HG03342 (cell line): Measurements from ENCODE around the gene IFRD2.

Source experiments
- ATAC-seq: cut with Tn5 transposase; IDR thresholded peaks from one replicate; pipeline ENCODE4 v1.9.1; 2021; ENCODE audit warnings: mild to moderate bottlenecking, moderate library complexity; ENCODE audit not compliant: unreplicated experiment

Gene IFRD2

DNA sequence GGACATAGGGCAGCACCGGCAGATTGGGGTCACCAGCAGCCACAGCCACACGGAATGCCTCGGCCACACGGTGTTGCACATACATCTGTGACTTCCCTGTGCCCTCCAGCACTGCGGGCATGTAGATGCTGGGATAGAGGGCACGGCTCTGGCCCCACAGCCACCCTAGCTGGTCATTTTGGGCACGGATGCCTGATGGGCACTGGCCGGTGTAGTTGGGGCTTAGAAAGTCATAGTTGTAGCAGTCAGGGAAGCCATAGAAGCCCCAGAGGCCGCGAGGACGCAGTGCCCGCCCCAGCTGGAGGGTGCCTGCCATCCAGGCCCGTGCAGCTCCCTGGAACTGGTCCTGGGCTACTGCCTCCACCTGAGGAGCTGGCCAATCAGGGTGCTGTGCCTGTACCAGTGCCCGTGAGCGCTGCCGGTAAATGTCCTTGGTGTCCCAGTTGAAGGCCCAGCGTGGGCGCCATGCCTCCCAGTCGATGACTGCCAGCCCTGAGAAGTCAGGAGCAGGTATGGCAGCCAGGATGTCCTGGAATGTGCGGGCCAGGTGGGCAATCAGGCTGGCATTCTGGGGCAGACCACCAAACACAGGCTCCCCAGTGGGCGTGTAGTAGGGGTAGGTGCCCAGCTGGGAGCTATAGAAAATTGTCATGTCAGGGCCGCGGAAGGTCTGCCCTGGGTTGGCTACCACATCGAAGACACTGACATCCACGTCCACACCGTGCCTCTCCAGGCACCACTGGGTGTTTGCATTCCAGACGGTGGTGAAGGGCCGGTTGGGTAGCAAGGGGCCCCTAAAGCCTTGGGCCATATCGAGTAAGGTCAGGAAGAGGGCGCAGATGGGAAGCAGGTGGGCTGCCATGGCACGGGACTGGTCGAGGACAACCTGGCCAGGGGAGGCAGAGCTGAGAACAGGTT is 10.1 kb upstream of the IFRD2 start:
- ATAC-seq = no peak

GRCh38 chr3:50300681-50301254 is 8.5 kb upstream of the IFRD2 start:
- no peak for ATAC-seq

GRCh38 chr3:50299929-50300680 is 7.9 kb upstream of the IFRD2 start:
- ATAC-seq = no peak

DNA sequence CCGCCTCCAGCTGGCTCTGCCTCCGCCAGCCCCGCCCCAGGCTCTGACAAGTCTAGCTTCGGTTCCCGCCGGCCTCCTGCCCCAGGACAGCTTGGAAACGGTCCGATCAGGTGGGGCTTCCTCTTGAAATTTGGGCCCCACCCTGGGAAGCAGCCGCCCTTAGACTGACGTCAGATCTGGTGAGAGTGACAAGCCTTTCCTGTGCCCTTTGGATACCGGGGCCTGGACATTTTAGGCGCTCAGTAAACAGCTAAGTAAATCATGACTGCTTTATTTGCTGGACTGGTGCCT is 7.4 kb upstream of the IFRD2 start:
- ATAC-seq = no peak

DNA sequence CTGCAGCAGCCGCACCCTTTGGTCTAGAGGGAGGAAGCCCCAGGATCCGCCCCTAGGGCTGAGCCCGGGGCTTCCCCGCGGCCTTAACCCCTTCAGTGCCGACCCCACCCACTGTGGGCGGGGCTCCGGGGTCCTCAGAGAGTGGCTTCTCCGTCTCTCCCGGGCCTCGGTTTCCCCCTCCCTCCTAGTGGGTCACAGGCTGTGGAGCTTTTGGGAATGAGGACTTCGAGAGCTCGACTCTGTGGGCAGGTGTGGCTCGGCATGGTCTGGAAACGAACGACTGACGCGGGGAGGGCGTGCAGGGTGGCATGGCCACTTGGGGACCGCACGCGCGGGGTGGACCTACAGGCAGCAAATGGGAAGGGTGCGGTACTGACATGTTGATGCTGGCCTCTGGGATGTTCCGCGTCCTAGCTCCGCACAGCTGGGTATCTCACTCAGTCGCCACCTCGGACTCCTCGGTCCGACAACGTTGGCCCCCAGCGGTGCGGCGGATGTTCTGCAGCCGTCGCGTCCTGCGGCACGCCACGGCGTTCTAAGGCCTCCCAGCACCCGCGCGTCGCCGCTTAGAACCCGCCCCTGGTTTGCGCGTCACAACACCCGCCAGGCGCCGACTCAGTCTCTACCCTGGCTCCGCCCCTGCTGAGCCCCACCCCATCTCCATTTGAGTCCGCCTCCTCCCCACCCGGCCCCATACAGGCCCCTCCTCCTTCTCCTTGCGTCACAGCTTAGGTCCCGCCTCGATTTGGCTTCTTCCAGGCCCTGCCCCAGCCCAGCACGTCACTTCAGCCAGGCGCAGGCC is 6.8 kb upstream of the IFRD2 start, which contains the start of the genes HYAL3 and NAA80:
Gene HYAL3, minus strand, starts transcription at position 570 of the 802 bp plus-strand sequence. CDS start 3,803 bp downstream, outside the sequence.
Gene NAA80, minus strand, starts transcription at position 570 of the 802 bp plus-strand sequence. CDS start 1,942 bp downstream, outside the sequence.
- ATAC-seq = peak; percentile 86

GRCh38 chr3:50297896-50298725 is 5.9 kb upstream of the IFRD2 start:
- no peak for ATAC-seq

DNA sequence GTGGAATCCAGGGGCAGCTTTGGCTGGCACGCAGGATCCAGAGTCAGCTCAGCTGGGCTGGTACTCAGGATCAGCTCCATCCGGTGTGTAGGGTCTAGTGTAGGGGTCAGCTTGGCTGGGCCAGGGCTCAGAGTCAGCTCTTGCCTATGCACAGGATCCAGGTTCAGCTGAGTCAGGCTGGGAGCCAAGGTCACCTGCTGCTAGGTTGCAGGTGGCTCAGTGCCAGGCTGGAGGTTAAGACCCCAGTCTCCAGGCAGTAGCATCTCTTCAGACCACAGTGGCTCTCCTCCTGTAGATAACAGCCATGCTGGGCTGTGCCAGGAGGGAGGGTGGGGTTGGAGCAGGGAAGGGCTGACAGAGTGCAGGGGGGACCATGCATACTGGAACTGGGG is 5.2 kb upstream of the IFRD2 start:
- no peak for ATAC-seq

- ATAC-seq = no peak
Observed at GRCh38 chr3:50296721-50297383, 4.6 kb upstream of the IFRD2 start.

- no peak for ATAC-seq
Observed at GRCh38 chr3:50295553-50296431, 3.6 kb upstream of the IFRD2 start.

DNA sequence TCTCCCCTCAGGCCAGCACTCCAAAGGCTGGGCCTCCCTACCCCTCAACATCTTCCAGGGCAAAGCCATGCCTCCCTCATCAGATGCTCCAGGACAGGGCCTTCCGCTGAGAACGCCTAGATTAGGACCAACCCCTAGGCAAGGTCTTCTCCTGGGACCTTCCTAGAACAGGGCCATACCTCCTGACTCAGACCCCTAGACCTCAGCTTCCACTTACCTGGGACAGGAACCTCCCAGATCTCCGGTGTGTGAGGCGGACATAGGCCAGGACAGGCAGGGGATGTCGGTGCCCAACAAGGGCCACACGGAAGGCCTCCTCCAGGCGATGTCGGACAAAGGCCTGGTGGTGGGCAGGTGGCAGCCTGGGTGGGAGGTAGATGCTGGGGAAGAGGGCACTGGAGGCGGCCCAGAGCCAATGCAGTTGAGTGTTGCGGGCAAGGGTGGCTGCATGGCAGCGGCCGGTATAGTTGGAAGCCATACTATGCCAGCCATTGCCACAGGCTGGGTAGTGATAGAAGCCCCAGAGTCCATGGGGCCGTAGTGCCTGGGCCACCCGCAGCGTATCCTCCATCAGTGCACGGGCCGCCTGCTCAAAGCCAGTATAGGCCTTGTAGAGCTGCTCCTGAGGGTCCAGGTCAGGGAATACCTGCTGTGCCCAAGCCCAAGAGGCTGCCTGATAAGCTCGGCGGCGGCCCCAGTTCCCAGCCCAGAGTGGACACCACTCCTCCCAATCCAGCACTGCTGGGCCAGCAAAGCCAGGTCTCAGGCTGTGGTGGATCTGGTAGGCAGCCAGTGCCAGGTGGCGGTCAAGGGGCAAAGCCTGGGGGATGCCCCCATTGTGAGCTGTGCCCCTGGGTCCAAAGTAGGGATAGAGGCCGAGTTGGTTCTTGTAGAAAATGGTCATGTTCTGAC is 2.5 kb upstream of the IFRD2 start:
- no peak for ATAC-seq

DNA sequence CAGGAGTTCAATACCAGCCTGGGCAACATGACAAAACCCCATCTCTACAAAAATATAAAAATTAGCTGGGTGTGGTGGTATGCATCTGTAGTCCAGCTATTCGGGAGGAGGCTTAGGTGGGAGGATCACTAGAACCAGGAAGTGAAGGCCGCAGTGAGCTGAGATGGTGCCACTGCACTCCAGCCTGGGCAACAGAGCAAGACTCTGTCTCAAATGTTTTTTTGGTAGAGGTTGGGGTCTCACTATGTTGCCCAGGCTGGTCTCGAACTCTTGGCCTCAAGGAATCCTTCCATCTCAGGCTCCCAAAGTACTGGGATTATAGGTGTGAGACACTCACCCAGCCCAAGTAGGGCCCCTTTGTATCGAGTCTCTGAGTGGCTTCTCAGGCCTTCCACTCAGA is 1.9 kb upstream of the IFRD2 start:
- no peak for ATAC-seq

DNA sequence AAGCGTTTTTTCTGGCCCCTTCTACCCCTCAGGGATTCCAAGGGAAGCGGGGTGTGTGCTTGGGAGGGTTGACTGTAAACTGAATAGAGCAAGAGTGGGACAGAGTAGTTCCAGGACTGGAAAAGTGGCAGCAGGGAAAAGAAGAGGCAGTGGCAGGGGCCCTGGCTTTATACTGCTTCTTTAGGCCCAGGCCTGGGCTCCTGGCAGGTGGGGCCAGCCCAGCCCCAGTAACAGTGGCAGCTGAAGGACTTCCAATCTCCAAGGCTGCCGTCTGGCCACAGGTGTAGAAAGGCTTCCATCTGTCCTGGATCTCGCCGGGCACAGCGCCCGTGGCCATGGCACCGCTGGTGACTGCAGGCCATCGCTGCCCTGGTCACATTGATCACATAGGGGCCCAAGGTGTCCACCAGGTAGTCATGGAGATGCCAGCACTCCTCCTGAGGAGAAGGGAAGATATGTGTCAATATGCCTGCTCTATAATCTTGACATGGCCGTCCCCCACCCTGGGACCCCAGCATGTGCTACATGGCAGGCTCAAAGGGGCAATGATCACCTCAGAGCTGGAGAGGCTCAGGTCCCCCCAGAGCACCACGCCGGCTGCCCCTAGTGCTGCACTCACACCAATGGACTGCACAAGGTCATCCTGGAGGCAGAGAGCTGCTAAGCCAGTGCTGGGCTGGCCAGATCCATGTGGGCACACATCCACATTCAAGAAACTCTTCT is 1.0 kb upstream of the IFRD2 start:
- ATAC-seq = no peak

DNA sequence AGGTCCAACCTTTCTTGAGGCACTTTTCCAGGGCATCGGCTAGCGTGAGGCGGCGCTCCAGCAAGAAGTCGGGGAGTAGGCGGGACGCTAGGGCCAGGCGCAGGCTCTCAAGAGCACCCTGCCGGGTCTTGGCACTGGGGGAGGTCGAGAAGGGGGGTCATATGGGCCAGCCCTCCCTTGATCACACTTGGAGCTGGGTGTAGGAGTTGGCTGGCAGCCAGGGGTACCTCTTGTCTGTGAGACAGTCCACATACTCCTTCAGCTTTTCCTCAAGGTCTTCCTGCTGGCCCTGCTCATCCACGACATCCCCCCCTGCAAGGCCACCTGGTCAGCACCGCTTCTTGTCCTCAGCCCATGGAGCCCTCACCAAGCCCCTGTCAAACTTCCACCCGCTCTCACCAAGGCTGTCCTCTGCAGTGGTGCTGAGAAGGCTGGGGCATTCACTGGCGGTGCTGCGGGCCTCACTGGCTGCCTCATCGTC is 2.0 kb downstream of the IFRD2 start:
- no peak for ATAC-seq

- ATAC-seq = no peak
Observed at GRCh38 chr3:50289130-50289529, 3.1 kb downstream of the IFRD2 start.

- ATAC-seq = no peak
Observed at GRCh38 chr3:50288387-50289007, 3.7 kb downstream of the IFRD2 start.

DNA sequence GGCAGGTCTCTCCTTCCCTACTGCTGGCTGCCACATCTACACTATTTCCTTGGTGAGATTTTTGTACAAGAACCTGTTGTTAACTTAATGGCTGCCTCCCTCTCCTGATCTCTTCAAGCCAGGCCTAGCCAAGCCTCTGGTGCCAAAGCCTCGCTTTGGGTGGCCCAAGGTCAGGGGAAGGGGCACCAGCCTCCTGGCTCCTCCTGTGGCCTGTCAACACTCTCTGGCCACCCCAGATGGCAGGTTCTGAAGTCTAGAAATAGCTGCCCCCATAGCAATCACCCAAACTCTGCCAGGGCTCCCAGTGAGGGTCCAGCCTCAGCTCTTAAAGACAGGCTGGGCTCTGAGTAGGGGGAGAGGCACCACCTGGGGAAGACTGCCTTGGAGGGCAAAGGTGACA is 5.0 kb downstream of the IFRD2 start:
- ATAC-seq = no peak
